ENCODE results near the gene LZTR1.
"Not testable (repeated sequence)": the region's sequence is repeated elsewhere in the genome, so short reads cannot be mapped to it uniquely, and the experiment has no call there.

The LZTR1 gene

DNA sequence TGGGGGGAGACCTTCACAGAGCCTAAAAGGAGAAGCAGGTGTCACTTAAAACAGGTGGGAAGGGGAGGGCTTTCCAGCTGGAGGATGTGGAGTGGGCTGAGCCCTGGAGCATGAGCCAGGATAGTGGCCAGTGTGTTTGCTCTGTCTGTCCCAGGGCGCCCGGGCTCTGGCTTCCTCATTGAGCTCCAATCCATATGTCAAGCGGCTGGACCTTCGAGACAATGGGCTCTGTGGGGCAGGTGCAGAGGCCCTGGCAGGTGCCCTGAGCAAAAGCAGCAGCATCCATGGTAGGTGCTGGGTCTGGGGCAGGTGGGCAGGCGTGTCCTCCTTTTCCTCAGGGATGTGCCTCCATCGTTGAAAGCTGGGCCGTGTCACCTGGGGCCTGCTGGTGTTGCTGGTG, 65.6 kb downstream of the LZTR1 start:
- no peak overlapping the region for H3K4me3 ChIP-seq (ENCODE audit: low read depth, low read length)
- in situ Hi-C loops (cut with HindIII; ENCODE audit: low sequenced_read_pairs), result no loop called here
- TF ChIP-seq, protein P1, sequence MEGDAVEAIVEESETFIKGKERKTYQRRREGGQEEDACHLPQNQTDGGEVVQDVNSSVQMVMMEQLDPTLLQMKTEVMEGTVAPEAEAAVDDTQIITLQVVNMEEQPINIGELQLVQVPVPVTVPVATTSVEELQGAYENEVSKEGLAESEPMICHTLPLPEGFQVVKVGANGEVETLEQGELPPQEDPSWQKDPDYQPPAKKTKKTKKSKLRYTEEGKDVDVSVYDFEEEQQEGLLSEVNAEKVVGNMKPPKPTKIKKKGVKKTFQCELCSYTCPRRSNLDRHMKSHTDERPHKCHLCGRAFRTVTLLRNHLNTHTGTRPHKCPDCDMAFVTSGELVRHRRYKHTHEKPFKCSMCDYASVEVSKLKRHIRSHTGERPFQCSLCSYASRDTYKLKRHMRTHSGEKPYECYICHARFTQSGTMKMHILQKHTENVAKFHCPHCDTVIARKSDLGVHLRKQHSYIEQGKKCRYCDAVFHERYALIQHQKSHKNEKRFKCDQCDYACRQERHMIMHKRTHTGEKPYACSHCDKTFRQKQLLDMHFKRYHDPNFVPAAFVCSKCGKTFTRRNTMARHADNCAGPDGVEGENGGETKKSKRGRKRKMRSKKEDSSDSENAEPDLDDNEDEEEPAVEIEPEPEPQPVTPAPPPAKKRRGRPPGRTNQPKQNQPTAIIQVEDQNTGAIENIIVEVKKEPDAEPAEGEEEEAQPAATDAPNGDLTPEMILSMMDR (IDR thresholded peaks at IDR 0.05; ENCODE audit: low read depth, low read length, missing control alignments), result no peak
- no peak for DNase-seq (ENCODE audit: low read depth)

DNA sequence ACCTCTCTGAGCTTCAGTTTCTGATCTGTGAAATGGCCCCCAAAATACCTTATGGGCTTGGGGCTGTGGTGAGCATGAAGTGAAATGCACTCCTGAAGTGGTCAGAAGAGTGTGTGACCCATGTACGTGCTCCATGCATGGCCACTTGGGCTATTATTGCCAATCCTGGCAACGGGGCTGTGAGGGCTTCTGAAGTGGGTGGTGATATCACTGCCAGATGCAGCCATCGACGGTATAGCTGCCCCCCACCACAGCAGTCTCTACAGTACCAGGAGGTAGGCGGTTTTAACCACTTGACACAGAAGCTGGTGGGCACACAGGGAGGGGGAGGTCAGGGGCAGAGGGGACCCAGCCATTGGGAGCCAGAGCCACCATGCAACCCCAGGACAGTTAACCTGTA, 66.4 kb downstream of the LZTR1 start:
- DNase-seq (ENCODE audit: low read depth); H3K4me3 ChIP-seq (ENCODE audit: low read depth, low read length); in situ Hi-C loops (cut with HindIII; ENCODE audit: low sequenced_read_pairs): not testable (repeated sequence)
